AG20443 (cell line): ENCODE data around the gene PCDHGA4.
"Not testable (repeated sequence)": the region's sequence is repeated elsewhere in the genome, so short reads cannot be mapped to it uniquely, and the experiment has no call there.

ENCODE experiments used
- DNase-seq: peaks from one replicate; pipeline ENCODE4 v3.0.0; 2012; ENCODE audit warnings: low spot score, mixed read lengths

Gene PCDHGA4

GRCh38 chr5:141354900-141355469 is at the start of gene PCDHGA4:
Gene PCDHGA4, plus strand, starts transcription at chr5:141355021. Its CDS starts 87 bp downstream, at chr5:141355108.
- DNase-seq: no peak

GRCh38 chr5:141306630-141307029 is 48.2 kb upstream of the PCDHGA4 start:
- no peak for DNase-seq

GRCh38 chr5:141313711-141314110 is 41.1 kb upstream of the PCDHGA4 start:
- no peak for DNase-seq

GRCh38 chr5:141316963-141317362 is 37.9 kb upstream of the PCDHGA4 start:
- not testable (repeated sequence) for DNase-seq

- no peak for DNase-seq
These were observed 35.6 kb upstream of the PCDHGA4 start for GRCh38 chr5:141319202-141319601.

- no peak for DNase-seq
These were observed 35.1 kb upstream of the PCDHGA4 start for GRCh38 chr5:141319699-141320098.

- DNase-seq: peak; percentile 98
These were observed 34.3 kb upstream of the PCDHGA4 start, which contains the start of gene TAF7 for GRCh38 chr5:141320225-141321169. Gene TAF7, minus strand, starts transcription at chr5:141320784. Its CDS starts 740 bp downstream, at chr5:141320044.

- no peak for DNase-seq
These were observed 32.6 kb upstream of the PCDHGA4 start for GRCh38 chr5:141322261-141322660.

- DNase-seq: peak; percentile 88
These were observed 28.6 kb upstream of the PCDHGA4 start for GRCh38 chr5:141326088-141326854.

- no peak for DNase-seq
These were observed 26.6 kb upstream of the PCDHGA4 start for GRCh38 chr5:141328231-141328630.

GRCh38 chr5:141330299-141331080 is 24.3 kb upstream of the PCDHGA4 start, which contains the start of gene PCDHGA1:
Gene PCDHGA1, plus strand, starts transcription at chr5:141330514.
- DNase-seq: peak; percentile 61

- DNase-seq: not testable (repeated sequence)
These were observed 22.2 kb upstream of the PCDHGA4 start for GRCh38 chr5:141332571-141332970.

- peak; percentile 55 for DNase-seq
These were observed 16.1 kb upstream of the PCDHGA4 start, which contains the start of gene PCDHGA2 for GRCh38 chr5:141338538-141339306. Gene PCDHGA2, plus strand, starts transcription at chr5:141338760.

GRCh38 chr5:141340781-141341354 is 14.0 kb upstream of the PCDHGA4 start:
- DNase-seq: not testable (repeated sequence)

- DNase-seq: no peak
These were observed 12.0 kb upstream of the PCDHGA4 start for GRCh38 chr5:141342773-141343172.

GRCh38 chr5:141343242-141343952 is 11.4 kb upstream of the PCDHGA4 start, which contains the start of gene PCDHGA3:
Gene PCDHGA3, plus strand, starts transcription at chr5:141343829. Its CDS starts 205 bp downstream, at chr5:141344034.
- DNase-seq: no peak

GRCh38 chr5:141343953-141344463 is 10.8 kb upstream of the PCDHGA4 start:
- no peak for DNase-seq

GRCh38 chr5:141345327-141345726 is 9.5 kb upstream of the PCDHGA4 start:
- DNase-seq: no peak

GRCh38 chr5:141346017-141346416 is 8.8 kb upstream of the PCDHGA4 start:
- DNase-seq: not testable (repeated sequence)
